Measurements from ENCODE around the gene ZNF76. TPM values are rescaled to one million over a fixed set of nuclear protein-coding genes. Genes with fewer than 3 reads are reported as not detected.

ZNF76 gene
- total and polyA plus RNA-seq, 9 of the 15 experiments (the other 6 are each of a cell fraction or from before 2014, with no cell fraction given): 1.2 to 17.8 (median 10.7) TPM

DNA sequence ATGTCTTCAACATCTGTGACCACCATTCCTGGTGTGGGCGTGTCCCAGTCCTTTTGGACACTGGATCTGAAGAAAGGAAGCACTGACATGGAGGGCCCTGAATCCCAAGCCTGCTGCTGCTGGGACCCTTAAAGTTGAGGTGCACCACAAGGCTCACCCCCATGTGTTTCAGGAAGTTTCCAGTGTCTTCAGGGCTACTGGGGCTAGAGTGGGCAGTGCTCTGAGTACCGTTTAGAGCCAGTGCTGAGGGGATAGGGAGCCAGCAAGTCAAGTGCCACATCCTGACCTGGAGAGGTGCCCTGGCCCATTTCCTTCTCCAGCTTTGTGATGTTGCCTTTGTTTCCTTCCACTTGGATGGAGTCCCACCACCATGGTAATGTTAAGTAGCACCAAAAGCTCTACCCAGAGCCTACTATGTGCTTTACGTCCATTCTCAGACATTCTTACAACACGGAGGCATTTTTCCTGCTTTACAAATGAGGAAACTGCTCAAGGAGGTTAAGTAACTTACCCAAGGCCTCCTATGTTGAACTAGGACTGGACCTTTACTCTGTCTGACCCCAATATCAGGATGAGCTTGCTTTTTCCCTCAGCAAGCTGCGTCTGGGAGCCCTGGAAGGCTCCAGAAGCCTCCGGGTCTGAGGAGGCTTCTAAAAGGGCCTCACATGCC, 37.5 kb downstream of the ZNF76 start (continued):
- TF ChIP-seq CEBPG (CRISPR knock-in tag; IDR thresholded peaks at IDR 0.05) (no peak), CEBPG (tag; conservative IDR thresholded peaks at IDR 0.05 in 1 of 2, IDR thresholded peaks at IDR 0.05 in 1 of 2) (no peak), RBM14 (IDR thresholded peaks at IDR 0.05; ENCODE audit: borderline replicate concordance, insufficient read depth, low read depth, low read length) (no peak), SMARCC2 (IDR thresholded peaks at IDR 0.05; ENCODE audit: low read depth) (no peak), IFI16 (CRISPR knock-in tag; IDR thresholded peaks at IDR 0.05) (no peak), FOXJ2 (tag; IDR thresholded peaks at IDR 0.05) (no peak), FOS (IDR thresholded peaks at IDR 0.05; ENCODE audit: extremely low read depth, insufficient read length) (no peak), RAD51 (IDR thresholded peaks at IDR 0.05; ENCODE audit: borderline replicate concordance, low read depth) (no peak), CEBPB (tag; IDR thresholded peaks at IDR 0.05) (no peak), GATAD2A (IDR thresholded peaks at IDR 0.05) (no peak), ZNF12 (CRISPR knock-in tag; IDR thresholded peaks at IDR 0.05) (no peak), POLR3A (IDR thresholded peaks at IDR 0.05; ENCODE audit: borderline replicate concordance, extremely low read depth, insufficient read depth, insufficient read length) (no peak), ZC3H8 (IDR thresholded peaks at IDR 0.05) (no peak), MYBL2 (IDR thresholded peaks at IDR 0.05; ENCODE audit: low read depth) (no peak), MYBL2 (CRISPR knock-in tag; IDR thresholded peaks at IDR 0.05; ENCODE audit: borderline replicate concordance) (no peak), GTF2E2 (tag; IDR thresholded peaks at IDR 0.05) (peak; percentile 72; the same call in 1 of the 2 replicates), LEF1 (IDR thresholded peaks at IDR 0.05) (no peak), PML (IDR thresholded peaks at IDR 0.05; ENCODE audit: low read length) (peak; percentile 26; the same call in 1 of the 2 replicates), BMI1 (IDR thresholded peaks at IDR 0.05; ENCODE audit: low read length) (no peak), ZKSCAN8 (CRISPR knock-in tag; IDR thresholded peaks at IDR 0.05) (no peak), FOSL1 (tag; conservative IDR thresholded peaks at IDR 0.05) (no peak), NUFIP1 (IDR thresholded peaks at IDR 0.05; ENCODE audit: partially characterized antibody) (no peak), ZNF263 (CRISPR knock-in tag; IDR thresholded peaks at IDR 0.05; ENCODE audit: borderline replicate concordance) (no peak)
- TF ChIP-seq, protein P1, sequence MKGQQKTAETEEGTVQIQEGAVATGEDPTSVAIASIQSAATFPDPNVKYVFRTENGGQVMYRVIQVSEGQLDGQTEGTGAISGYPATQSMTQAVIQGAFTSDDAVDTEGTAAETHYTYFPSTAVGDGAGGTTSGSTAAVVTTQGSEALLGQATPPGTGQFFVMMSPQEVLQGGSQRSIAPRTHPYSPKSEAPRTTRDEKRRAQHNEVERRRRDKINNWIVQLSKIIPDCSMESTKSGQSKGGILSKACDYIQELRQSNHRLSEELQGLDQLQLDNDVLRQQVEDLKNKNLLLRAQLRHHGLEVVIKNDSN (CRISPR knock-in tag; IDR thresholded peaks at IDR 0.05): peak; percentile 24; the same call in 1 of the 2 replicates
- TF ChIP-seq, protein P2, sequence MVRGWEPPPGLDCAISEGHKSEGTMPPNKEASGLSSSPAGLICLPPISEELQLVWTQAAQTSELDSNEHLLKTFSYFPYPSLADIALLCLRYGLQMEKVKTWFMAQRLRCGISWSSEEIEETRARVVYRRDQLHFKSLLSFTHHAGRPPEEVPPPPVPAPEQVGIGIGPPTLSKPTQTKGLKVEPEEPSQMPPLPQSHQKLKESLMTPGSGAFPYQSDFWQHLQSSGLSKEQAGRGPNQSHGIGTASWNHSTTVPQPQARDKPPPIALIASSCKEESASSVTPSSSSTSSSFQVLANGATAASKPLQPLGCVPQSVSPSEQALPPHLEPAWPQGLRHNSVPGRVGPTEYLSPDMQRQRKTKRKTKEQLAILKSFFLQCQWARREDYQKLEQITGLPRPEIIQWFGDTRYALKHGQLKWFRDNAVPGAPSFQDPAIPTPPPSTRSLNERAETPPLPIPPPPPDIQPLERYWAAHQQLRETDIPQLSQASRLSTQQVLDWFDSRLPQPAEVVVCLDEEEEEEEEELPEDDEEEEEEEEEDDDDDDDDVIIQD (CRISPR knock-in tag; IDR thresholded peaks at IDR 0.05): no peak
- TF ChIP-seq, protein P3, sequence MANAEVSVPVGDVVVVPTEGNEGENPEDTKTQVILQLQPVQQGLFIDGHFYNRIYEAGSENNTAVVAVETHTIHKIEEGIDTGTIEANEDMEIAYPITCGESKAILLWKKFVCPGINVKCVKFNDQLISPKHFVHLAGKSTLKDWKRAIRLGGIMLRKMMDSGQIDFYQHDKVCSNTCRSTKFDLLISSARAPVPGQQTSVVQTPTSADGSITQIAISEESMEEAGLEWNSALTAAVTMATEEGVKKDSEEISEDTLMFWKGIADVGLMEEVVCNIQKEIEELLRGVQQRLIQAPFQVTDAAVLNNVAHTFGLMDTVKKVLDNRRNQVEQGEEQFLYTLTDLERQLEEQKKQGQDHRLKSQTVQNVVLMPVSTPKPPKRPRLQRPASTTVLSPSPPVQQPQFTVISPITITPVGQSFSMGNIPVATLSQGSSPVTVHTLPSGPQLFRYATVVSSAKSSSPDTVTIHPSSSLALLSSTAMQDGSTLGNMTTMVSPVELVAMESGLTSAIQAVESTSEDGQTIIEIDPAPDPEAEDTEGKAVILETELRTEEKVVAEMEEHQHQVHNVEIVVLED (CRISPR knock-in tag; IDR thresholded peaks at IDR 0.05): no peak

All from K562 (cell line).